NCI-H2107 (cell line): ENCODE results near the gene PMEPA1.

Source experiments
- DNase-seq: peaks from one replicate; lab custom pipeline; 2025; lab: John Stamatoyannopoulos, UW

The PMEPA1 gene

DNA sequence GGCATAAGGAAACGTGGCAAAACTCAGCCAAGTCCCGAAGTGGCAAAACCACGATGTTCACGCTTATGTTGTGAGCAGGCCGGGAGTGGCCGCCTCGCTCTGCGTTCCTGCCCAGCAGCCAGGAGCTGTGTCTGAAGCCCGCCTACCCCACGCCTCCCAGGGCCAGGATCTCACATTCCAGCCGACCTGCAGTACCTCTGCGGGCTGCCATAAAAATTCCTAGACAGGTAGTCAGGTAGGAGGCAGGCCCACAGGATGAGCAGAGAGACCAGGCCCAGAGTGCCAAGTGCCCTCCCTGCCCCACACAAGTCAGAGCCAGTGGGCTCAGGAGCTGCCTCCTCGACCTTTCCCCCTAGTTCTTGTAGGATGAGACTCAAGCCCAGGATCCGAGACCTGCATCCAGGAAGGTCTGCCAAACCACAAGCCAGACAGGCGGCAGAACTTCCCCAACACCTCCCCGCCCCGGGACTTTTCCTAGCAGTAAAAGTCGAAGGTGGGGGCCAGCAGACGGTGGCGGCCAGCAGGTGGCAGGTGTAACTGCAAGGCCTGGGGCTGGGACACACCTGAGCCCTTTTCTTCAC is 16.7 kb downstream of the PMEPA1 start:
- DNase-seq, result no peak

DNA sequence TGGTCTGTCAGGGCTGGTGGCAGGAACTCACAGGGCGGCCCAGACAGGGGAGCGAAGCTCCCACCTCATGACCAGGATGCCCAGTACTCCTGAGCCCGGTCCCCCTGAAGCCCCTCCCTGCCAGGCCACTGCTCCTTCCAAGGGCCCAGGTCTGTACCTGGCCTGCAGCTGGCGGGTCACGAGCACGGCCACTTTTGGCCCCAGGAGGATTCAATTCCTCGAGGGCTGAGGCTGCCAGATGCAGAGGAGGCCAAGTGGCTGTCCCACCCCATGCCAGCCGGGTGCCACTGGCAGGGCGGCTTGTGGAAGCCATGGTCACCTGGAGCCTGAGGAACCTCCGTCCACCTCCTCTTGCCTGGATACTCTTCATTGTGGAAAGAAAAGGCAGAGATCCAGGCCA is 17.4 kb downstream of the PMEPA1 start:
- DNase-seq, result no peak

- DNase-seq, result no peak
These were observed 18.1 kb downstream of the PMEPA1 start for GRCh38 chr20:57691699-57692098.

DNA sequence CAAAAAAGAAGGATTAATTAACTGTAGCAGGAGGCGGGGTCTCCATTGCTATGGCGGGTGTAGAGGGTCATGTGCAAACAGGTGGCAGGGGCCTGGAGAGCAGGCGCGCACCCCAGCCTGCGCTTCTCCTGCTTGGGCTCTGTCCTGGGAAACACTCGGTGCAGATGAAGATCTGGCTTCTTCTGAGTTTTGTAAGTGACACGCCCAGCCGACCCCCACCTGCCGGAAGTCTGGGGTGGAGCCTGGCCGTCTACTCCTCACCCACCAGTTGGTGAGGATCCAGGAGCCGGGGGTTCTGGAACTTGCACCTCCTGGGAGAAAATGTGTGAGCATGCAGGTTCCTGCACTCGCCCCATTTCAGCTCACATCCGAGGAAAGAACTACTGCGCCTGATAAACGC is 19.3 kb downstream of the PMEPA1 start:
- no peak for DNase-seq

- DNase-seq, result no peak
These were observed 19.9 kb downstream of the PMEPA1 start for GRCh38 chr20:57689745-57690481.

DNA sequence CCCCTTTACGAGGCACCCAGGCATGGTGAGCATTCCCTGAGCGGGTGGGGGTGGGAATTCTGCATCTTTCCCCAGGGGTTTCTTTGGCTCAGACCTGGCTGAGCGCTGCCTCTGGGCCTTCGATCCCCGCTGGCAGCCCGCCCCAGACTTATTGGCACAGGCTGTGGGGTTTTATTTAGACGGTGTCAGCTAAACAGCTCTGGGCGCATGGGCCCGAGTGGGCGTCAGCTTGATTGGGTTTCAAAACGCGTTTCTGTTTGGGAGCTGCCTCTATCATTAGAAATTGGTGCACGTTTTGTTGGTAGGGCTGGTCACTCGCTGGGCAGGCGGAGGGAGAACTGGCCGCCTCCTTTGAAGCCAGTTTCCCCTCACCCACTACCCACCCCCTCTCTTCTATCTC is 21.0 kb downstream of the PMEPA1 start:
- DNase-seq, result no peak

DNA sequence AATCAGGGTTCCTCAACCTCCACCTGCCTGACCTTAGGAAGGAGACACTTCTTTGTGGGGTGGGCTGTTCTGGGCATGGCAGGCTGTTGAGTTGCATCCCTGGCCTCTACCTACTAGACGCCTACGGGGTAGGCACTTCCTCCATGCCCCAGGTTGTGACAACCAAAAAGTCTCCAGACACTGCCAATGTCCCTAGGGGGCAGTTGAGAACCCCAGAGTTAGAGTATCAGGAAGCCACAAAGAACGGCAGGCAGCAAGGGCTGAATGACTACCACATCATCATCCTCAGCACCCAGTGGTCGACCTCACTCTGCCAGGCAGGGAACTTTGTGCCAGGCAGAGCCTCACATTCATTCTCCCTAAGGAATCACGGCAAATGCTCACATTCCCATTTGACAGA is 21.5 kb downstream of the PMEPA1 start:
- no peak for DNase-seq

DNA sequence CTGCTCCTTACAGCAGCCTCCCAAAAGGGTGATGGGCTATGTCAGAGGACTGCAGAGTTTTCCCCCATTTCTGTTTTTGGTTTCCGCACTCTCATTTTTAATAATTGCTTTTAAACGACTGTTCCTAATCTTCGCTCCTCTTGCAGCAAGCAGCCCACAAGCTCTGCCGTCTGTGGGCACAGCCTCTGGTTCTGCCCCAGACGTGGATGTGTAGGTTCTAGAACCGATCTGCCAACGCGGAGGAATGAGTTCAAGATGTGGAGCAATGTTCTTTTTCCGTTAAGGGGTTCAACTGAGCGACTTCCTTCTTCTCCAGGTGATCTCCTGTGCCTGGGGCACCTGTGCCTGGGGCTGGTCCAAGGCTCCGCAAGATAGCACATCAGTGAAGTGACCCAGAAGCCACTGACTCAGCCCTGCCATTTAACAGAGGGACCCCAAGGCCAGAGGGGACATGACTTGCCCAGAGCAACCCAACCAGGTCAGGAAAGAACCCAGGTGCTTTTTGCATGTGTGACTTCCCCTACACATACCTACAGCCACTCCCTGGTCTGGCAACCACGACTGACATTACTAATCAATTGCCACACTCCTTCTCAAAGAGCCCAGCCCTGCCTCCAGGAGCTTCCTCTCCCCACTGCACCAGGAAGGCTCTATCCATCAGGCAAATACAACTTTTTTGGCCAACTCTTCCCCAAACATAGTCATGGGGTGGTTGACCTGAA is 22.7 kb downstream of the PMEPA1 start:
- DNase-seq, result no peak

- DNase-seq, result no peak
These were observed 24.6 kb downstream of the PMEPA1 start for GRCh38 chr20:57685146-57685758.

GRCh38 chr20:57684808-57685140 is 25.0 kb downstream of the PMEPA1 start:
- no peak for DNase-seq

DNA sequence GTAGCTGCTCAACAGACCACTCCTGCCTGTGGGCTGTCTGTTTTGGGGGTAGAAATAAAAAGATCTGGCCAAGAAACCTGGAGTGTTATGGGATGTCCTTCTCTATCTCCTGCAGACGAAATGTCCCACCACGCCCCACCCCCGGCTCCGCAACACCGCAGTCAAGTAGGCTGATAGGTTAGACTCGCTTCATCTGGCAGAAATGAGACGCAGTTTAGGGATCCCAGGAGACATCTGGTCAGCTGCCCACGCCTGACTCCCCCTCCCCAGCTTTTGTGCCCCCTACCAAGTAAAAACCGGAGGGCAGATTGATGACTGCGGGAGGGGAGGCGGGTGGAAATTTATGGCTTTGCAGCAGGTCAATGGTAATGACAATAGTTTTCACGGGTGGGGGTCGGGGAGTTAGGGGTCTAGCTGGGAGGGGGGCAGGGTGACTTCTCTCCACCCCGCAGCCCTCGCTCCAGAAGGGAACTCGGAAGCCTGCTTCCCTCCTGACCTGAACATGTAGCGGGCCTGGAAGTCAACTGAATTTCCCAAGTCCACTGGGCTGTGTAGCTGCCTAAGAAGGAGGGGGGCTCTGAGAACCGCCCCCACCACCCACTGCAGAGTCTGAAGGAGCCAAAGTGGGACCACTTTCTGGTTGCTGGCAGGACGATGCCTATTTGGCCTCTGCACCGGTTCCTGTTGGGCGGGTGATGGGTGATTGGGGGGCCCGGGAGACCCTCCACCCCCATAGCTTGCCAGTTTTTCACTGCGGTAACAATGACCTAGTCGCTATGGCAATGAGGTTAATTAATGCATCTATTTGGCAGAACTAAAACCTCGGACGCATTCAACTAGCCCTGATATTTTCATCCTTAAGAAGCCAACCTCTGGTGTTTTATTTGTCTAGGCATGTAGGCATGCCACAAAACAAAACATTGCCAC is 25.7 kb downstream of the PMEPA1 start:
- DNase-seq, result no peak

DNA sequence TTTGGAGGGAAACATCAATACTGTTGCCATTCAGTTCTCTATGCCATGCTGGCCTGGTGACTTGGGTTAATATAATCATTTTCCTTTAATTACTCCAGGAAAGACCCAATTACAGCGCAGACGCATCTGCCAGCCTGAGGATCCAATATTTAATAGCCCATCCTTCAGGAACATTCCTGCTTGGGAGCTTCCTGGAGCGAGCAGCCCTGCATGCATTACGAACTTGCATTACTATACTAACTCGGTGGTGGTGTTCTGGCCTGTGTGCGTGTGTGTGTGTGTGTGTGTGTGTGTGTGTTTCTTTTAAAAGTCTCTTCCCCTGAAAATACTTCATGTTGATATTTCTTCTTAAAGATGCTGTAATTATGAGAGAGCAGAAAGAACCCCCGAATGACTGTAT is 26.5 kb downstream of the PMEPA1 start:
- DNase-seq, result no peak

- DNase-seq, result no peak
These were observed 27.4 kb downstream of the PMEPA1 start for GRCh38 chr20:57682184-57683101.

DNA sequence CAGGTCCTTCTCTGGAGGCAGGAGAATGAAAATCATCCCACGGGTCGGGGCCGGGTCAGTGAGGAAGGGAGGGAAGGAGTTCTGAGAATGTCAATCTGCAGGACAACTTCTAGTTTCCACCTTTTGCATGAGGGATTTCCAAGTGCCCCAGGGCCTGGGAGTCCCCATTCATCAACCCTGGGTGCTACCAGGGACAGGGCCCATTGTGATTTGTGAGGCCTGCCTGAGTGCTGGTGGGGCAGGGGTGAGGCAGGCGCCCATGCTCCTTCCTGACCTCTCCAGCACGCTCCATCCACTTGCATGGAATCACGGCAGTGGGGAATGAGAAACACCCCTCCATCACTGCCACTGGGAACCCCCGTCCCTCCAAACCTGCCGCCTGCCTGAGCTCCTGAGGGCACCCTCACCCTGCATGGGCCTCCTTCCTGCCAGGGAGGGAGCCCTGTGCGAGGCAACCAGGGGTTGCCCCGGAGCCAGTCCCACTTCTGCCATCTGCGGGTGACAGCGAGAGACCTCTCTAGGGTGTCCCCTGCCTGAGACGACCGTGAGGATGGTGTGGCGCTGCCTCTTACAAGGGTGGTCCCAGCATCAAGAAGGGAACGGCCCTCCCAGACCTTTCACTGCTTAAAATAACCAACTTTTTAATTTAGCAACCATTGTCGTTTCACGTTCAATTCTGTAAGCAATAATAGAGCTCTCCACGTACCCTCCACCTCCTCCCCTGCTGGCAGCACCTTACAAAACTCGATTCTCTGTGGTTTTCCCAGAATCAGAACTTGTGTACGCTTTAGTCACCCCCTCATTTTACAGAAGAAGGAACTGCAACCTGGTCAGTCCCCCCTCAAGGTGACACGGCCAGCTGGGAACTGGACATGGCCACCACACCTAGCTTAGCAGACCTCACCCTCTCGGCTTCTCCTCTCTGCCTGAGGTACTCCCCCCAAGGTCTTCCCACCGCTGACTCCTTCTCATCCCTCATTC is 28.6 kb downstream of the PMEPA1 start:
- DNase-seq, result no peak

DNA sequence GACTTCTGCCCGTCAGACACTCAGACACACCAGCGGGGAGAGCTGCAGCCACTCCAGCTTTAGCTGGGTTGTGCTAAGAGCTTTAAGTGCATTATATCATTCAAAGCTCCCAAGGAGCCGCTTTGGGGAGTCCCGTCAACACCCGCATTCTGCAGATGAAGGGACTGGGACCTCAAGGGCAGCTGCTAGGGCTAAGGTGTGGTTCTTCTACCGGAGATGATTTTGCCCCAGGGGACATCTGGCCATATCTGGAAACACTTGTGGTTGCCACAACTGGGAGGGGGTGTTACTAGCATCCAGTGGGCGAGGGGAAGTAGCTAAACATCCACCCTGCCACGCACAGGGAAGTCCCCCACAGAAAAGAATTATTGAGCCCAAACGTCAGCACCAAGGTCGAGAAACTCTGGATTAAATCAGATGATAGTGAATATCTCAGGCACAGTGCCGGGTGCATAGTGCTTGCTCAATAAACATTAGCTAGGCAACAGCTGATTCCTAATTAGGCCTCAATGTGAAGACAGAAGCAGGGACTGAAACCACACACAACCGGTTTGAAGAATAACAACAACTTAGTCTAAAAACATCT is 29.6 kb downstream of the PMEPA1 start:
- DNase-seq, result no peak

GRCh38 chr20:57679113-57679512 is 30.7 kb downstream of the PMEPA1 start:
- DNase-seq, result no peak

DNA sequence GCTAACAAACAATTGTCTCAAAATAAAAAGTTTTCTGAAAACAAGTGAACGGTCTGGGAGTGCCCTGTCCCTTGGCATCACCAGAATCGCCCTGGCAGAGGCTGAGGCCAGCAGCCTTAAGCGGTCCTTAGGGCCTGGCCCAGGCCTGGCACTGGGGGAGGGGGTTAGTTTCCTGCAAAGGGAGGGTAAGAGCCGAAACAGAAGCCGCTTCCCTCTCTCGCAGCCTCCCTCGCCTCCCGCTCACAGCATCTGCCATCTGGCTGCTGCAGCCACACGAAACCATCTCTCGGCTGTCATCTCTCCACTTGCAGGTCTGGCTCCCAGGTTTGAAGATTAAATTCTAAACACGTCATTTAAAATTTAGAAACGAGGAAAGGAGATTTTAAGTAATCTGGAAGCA is 31.5 kb downstream of the PMEPA1 start:
- DNase-seq, result no peak

DNA sequence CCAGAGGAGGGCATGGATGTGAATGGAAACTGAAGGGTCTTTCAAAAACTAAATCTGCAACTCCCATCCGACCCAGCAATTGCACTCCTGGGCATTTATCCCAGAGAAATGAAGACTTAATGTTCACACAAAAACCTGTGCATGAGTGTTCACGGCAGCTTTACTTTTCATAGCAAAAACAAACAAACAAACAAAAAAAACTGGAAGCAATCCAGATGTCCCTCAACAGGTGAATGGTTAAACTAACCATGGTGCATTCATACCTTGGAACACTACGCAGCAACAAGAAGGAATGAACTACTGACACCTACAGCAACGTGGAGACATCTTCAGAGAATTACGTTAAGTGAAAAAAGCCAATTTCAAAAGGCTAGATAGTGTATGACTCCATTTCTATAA is 32.2 kb downstream of the PMEPA1 start:
- DNase-seq, result no peak
